Hepatocyte (in vitro differentiated cells): ENCODE results near the gene PPARA. TPM values are rescaled to one million over a fixed set of nuclear protein-coding genes. Genes with fewer than 3 reads are reported as not detected.

Experiments
- DNase-seq: peaks from one replicate; pipeline ENCODE4 v3.0.0-alpha.2; 2016; ENCODE audit warnings: low spot score
- H2AFZ ChIP-seq: fragments of 200-600 bp; sonication (generic); 2 replicates; pipeline ENCODE4 v1.6.0; 2016; ENCODE audit warnings: antibody characterized with exemption, mild to moderate bottlenecking
- H3K27ac ChIP-seq: fragments of 200-600 bp; sonication (generic); 2 replicates; pipeline ENCODE4 v1.5.1; 2016; ENCODE audit warnings: mild to moderate bottlenecking
- H3K27me3 ChIP-seq: fragments of 200-600 bp; sonication (generic); 2 replicates; pipeline ENCODE4 v1.6.1; 2016
- H3K36me3 ChIP-seq: fragments of 200-600 bp; sonication (generic); replicated peaks from 2 replicates; pipeline ENCODE4 v1.5.1; 2016; ENCODE audit warnings: low read depth; ENCODE audit not compliant: insufficient read depth
- H3K4me1 ChIP-seq: fragments of 200-600 bp; sonication (generic); 2 replicates; pipeline ENCODE4 v1.5.1; 2016; ENCODE audit warnings: mild to moderate bottlenecking, moderate library complexity; ENCODE audit not compliant: insufficient read depth
- H3K4me2 ChIP-seq: fragments of 200-600 bp; sonication (generic); 2 replicates; pipeline ENCODE4 v1.6.0; 2016
- H3K4me3 ChIP-seq: fragments of 200-600 bp; sonication (generic); 2 replicates; pipeline ENCODE4 v1.5.1; 2016; ENCODE audit warnings: mild to moderate bottlenecking
- H3K79me2 ChIP-seq: fragments of 200-600 bp; sonication (generic); 2 replicates; pipeline ENCODE4 v1.6.0; 2017; ENCODE audit warnings: mild to moderate bottlenecking
- H3K9me2 ChIP-seq: fragments of 200-600 bp; sonication (generic); replicated peaks from 2 replicates; pipeline ENCODE4 v1.6.0; 2017; ENCODE audit warnings: mild to moderate bottlenecking; ENCODE audit not compliant: insufficient read depth
- H3K9me3 ChIP-seq: fragments of 200-600 bp; sonication (generic); 2 replicates; pipeline ENCODE4 v1.5.1; 2016; ENCODE audit warnings: low read depth, mild to moderate bottlenecking
- H4K20me1 ChIP-seq: fragments of 200-600 bp; sonication (generic); 2 replicates; pipeline ENCODE4 v1.6.0; 2016; ENCODE audit warnings: mild to moderate bottlenecking; ENCODE audit not compliant: insufficient read depth, poor library complexity, severe bottlenecking
- CTCF ChIP-seq: fragments of 200-600 bp; sonication (generic); IDR thresholded peaks from 2 replicates; pipeline ENCODE4 v1.5.1; 2016; ENCODE audit warnings: antibody characterized with exemption, mild to moderate bottlenecking; ENCODE audit not compliant: poor library complexity
- EZH2 ChIP-seq: fragments of 200-600 bp; sonication (generic); IDR thresholded peaks from 2 replicates; pipeline ENCODE4 v1.6.1; 2016; ENCODE audit warnings: antibody characterized with exemption, mild to moderate bottlenecking, borderline replicate concordance
- EZH2phosphoT487 ChIP-seq: fragments of 200-600 bp; sonication (generic); IDR thresholded peaks from one replicate; pipeline ENCODE4 v1.6.1; 2018; ENCODE audit warnings: antibody characterized with exemption, mild to moderate bottlenecking, low read depth, moderate library complexity; ENCODE audit not compliant: unreplicated experiment, severe bottlenecking
- WGBS: methylation state at CpG from one replicate; pipeline ENCODE4 v1.1.6; 2016; ENCODE audit warnings: low lambda C conversion rate; ENCODE audit errors: missing lambda C conversion rate; 5-methylcytosine and 5-hydroxymethylcytosine counted together
- polyA plus RNA-seq: library from polyadenylated mRNA; unstranded; fragments of >200 nt; fragmentation: Nextera tagmentation; extraction: Ambion mirVana; gene quantifications from 2 replicates; pipeline ENCODE4 v1.2.1, GENCODE V29; 2016
- total RNA-seq: library from RNA; depleted of rRNA; stranded (reverse); fragments of >200 nt; gene quantifications from 2 replicates; pipeline ENCODE4 v1.2.3, GENCODE V29; 2014

The PPARA gene
- total and polyA plus RNA-seq, 2 experiments from 2014 or later: 13.7 to 31.0 TPM

GRCh38 chr22:46109474-46110003 lies 40.8 kb upstream of the PPARA start:
- peaks cover 23% of the 10 kb centered on the region for H3K4me1 ChIP-seq
- WGBS: 91% methylated on average over 13 of the region's 13 CpGs

GRCh38 chr22:46110215-46110614 lies 40.1 kb upstream of the PPARA start:
- Histone ChIP-seq H3K9me2 (no peaks in the 10 kb centered on the region), H3K4me1 (peaks cover 20% of the 10 kb centered on the region), H3K4me3 (no peak overlapping the region), H3K79me2 (no peaks in the 10 kb centered on the region), H3K27ac (no peak overlapping the region), H3K36me3 (no peaks in the 10 kb centered on the region), H4K20me1 (no peaks in the 10 kb centered on the region), H3K9me3 (no peaks in the 10 kb centered on the region), H2AFZ (no peak overlapping the region), H3K27me3 (no peaks in the 10 kb centered on the region), H3K4me2 (no peak overlapping the region)
- WGBS: 85% methylated on average over 9 of the region's 9 CpGs
- DNase-seq: no peak
- TF ChIP-seq EZH2: no peak
- no peak for TF ChIP-seq CTCF
- TF ChIP-seq EZH2phosphoT487: no peak

More at GRCh38 chr22:46109474-46110003, 40.8 kb upstream of the PPARA start:
- Histone ChIP-seq H3K36me3 (no peaks in the 10 kb centered on the region), H3K27me3 (no peaks in the 10 kb centered on the region), H2AFZ (no peak overlapping the region), H3K79me2 (no peaks in the 10 kb centered on the region), H3K4me2 (no peak overlapping the region), H3K4me3 (no peak overlapping the region), H3K27ac (no peak overlapping the region), H4K20me1 (no peaks in the 10 kb centered on the region), H3K9me2 (no peaks in the 10 kb centered on the region), H3K9me3 (no peaks in the 10 kb centered on the region)
- DNase-seq: no peak
- TF ChIP-seq EZH2phosphoT487: no peak
- no peak for TF ChIP-seq CTCF
- TF ChIP-seq EZH2: no peak

DNA sequence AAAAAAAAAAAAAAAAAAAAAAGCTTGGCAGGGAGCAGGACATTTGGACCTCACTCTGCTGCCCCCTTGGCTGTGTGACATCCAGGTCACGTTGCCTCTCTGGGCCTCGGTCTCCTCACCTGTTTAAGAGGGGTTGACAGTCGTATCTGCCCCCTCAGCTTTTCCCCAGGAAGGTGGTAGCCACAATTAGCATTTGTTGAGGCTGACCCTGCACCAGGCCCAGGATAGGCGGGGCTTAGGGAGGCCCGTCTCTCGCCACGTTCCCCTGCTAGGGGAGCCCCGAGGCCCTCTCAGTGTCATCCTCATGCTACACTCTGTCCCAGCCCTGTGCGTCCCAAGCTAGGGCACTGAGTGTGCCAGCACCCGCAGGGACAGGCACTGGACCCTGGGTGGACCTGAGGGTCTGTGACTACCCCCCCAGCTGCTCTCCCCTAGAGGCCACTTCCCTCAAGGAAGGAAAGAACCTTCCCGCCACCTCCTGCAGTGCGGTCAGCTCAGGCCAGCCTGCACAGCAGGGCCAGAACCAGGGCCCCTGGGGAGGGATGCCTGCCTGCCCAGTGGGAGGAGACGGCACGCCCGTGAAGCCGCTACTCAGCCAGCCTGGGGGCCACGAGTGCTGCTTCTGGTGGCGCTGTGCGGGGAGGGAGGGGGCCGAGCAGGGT lies 38.5 kb upstream of the PPARA start:
- Histone ChIP-seq H3K9me3 (no peaks in the 10 kb centered on the region), H3K4me3 (no peak overlapping the region), H3K9me2 (no peaks in the 10 kb centered on the region), H3K27ac (no peak overlapping the region), H4K20me1 (no peaks in the 10 kb centered on the region), H3K4me1 (peaks cover 6% of the 10 kb centered on the region), H2AFZ (no peak overlapping the region), H3K36me3 (no peaks in the 10 kb centered on the region), H3K79me2 (no peaks in the 10 kb centered on the region), H3K27me3 (no peaks in the 10 kb centered on the region), H3K4me2 (no peak overlapping the region)
- no peak for DNase-seq
- no peak for TF ChIP-seq EZH2phosphoT487
- 66% methylated on average over 19 of the region's 20 CpGs for WGBS

GRCh38 chr22:46112405-46112804 lies 37.9 kb upstream of the PPARA start:
- WGBS: 80% methylated on average over 18 of the region's 20 CpGs
- Histone ChIP-seq H3K27ac (no peak overlapping the region), H4K20me1 (no peaks in the 10 kb centered on the region), H3K79me2 (no peaks in the 10 kb centered on the region), H3K4me3 (no peak overlapping the region), H3K36me3 (no peaks in the 10 kb centered on the region), H3K27me3 (no peaks in the 10 kb centered on the region), H3K9me3 (no peaks in the 10 kb centered on the region), H2AFZ (no peak overlapping the region), H3K4me2 (no peak overlapping the region), H3K4me1 (peaks cover 3% of the 10 kb centered on the region), H3K9me2 (no peaks in the 10 kb centered on the region)
- DNase-seq: no peak
- TF ChIP-seq EZH2phosphoT487: no peak
